NCI-H446 treated with DMSO at 0.1 percent for 48 hours (cell line): ENCODE data around the gene ZNF831.

Source experiments
- DNase-seq: peaks from one replicate; lab custom pipeline; 2025; lab: John Stamatoyannopoulos, UW

Gene ZNF831

DNA sequence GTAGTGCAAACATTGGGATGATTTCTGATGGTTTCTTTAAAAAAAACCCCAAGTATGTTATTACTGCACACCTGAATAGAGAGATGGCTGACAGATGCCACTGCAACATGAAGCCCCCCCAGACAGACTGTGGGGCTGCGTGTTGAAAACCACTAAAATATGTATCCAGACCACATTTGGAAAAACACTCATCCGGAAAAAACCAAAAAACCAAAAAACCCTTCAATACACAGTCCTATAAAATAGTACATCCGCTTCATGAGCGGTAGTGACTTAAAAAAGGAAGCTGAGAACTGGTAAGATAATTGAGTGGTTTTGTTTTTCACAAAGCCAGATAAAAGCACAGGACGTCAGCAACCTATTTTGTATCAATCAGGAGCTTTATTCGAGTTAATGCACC lies 89.7 kb downstream of the ZNF831 start:
- no peak for DNase-seq

DNA sequence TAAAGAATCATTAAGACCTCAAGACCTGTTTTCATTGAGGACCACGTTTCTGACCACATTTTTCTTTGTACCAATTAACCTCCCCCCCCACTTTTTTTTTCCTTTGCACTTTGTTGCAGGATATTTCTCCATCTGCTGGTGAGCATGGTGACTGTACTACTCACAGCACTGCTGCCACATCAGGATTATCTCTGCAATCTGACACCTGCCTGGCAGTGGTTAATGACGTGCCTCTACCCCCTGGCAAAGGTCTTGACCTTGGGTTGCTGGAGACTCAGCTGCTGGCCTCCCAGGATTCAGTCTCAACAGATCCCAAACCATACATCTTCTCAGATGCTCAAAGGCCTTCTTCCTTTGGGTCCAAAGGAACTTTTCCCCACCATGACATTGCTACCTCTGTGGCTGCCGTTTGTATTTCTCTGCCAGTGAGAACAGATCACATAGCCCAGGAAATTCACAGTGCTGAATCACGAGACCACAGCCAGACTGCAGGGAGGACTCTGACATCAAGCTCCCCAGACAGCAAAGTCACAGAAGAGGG lies 90.2 kb downstream of the ZNF831 start:
- DNase-seq: no peak

DNA sequence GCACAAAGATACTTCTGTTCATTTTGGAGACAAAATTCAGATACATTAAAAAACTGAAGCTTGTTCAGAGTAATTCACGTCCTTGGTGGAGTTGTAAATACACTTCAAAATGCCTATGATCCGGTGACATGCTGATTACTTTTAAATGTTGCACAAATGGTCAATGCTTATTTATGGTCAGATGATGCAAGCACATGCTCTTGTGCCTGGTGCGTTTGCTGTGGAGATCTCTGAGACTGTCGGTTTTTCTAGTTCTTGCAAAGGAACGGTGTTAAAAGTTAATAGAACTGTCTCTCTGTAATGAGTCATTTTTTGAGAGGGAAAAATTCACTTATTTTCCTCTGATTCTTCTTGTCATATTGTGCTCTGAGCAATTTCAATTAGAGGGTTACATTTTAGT lies 91.6 kb downstream of the ZNF831 start:
- no peak for DNase-seq

DNA sequence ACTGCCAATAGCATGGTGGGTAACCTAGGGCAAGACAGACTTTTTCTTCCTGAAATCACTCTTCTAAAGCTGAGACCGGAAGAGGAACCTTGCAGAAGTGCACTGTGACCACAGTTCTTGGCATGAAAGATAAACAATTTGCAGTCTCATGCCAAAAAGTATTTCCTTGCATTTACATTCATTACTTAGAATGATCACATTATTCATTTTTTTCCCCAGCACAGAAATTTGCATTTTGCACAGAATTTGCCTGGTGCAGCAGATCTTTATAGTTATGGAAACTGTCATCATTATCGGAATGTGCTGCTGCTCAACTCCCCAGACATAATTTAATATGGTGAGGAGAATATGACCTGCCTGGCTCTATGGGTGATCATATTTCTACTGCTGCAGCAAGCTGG lies 94.6 kb downstream of the ZNF831 start:
- DNase-seq: no peak

DNA sequence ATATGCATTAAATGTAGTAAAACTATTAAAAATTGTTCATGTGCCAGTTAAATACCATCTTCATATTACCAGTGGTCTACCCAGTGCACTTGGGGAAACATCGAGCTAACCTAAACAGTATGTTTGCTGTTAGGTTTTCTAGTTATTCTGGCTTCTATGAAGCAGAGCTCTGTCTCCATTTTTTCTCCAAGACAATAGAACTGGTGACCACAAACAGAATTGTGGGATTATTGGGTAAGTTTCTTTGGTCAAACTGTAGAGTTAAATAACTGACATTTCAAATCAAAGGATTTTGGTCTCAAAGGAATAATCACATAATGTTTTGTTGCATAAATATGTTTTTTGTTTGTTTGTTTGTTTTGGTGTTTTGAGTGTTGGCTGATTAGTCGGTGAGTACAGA lies 96.3 kb downstream of the ZNF831 start:
- no peak for DNase-seq

DNA sequence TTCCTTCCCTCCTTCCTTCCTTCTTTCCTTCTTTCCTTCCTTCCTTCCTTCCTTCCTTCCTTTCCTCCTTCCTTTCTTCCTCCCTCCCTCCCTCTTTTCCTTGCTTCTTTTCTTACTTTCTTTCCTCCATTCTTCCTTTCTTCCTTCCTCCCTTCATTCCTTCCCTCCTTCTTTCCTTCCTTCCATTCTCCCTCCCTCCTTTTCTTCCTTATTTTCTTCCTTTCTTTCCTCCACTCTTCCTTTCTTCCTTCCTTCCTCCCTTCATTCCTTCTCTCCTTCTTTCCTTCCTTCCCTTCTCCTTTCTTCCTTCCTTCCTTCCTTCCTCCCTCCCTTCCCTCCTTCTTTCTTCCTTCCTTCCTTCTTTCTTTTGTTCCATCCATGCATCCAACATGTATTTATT lies 101.7 kb downstream of the ZNF831 start:
- no peak for DNase-seq

DNA sequence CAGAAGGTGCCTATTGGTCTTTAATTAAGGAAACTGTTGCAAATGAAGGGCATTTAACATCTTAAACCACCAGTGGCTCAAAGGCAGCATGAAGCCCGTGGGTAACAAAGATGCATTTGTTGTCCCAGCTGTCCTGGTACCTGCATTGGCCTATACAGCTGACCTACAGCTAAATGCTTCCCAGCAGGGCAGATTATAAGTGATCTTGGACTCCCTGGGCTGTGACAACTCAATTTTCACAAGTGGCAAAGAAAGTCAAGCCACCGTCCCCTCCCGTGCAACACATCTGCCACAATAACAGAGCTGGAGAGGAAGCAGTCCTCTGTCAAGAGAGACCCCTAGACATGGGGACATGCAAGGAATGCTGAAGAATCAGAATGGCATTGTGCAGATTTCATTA lies 105.2 kb downstream of the ZNF831 start:
- DNase-seq: no peak

DNA sequence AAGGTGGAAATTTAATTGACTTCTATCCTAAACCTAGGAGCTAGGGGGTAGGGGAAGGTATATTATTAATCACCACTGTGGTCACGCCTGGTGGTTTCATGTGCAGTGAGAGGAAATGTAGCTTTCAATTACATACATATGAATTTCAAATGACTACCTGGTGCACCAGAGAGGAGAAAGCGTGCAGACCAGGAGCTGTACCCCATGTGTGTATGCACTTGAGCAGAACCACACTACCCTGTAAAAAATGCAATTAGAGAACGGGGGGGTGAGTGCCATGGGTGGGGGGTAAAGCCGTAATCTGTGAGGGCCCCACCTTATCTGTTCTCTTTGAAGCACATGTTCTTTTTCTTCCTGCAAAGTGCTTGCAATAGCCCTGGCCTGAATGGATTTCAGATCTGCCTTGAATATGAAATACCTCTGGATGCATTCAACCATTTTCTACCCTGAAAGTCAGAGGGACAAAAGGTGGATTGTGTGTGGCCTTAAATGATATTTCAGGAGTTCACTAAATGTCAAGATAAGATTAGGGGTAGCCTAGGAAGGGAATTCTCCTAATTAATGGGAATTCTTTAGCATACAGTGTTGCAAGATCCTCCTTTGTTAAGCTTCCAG lies 105.9 kb downstream of the ZNF831 start:
- no peak for DNase-seq

DNA sequence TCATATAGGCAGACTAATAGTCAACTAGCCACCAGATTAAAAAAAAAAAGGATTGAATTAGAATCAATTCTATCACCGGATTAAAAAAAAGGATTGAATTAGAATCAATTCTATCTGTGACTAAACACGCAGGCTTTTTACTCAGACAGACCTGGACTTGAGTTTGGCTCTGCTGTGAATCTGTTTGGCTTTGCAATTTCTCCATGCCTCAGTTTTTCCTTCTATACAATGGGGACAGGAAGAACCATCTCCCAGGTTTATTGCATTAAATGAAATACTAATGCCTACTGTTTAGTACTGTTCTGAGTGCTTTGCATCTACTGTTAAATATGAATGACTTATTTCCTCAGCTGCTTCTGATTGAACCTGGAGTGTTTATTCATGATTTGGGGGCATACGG lies 106.8 kb downstream of the ZNF831 start:
- no peak for DNase-seq

DNA sequence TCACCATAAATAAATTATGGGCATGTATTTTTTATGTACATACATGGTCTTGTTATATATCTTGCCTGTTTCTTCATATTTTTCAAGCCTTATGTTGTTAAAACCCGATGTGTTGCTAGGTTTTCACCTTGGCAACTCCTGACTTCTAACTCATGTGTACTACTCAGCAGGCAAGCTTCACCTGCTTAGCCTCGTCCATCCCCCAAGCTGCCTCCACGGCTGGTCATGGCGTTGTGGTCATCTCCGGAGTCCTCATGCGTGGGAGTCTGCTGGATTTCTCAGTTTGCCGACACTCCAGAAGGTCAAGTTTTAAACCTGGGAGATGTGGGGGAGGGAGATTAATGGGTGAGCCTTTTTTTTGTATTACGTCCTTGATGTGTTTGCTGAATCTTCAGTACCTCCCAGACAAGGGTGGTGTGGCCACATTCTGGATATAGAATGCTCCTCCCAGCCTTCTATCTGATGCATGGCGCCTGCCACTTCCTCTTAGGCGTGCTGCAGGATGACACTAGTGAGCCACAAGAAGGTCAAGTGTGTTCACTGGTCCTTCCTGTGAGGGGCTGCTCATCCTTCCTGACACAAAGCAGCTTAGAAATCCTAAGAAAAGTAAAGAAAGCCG lies 110.2 kb downstream of the ZNF831 start:
- no peak for DNase-seq

DNA sequence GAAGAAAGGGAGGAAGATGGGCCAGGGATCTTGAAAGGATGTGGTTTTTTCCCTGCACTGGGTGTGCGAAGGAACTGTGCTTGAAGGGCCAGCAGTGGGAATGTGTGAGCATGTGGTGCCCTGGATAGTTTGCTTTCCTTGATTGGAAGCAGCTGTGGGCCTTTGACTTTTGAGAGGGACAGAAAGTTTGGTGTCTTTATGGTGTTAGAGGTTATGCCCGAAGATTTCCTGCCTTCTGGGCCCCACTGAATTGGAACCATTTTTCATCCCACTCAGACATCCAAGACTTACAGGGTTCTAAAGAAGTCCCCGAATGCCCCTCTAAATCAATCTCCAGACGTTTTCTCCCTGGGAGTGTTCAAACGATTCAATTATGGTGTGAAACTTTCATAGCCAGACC lies 113.3 kb downstream of the ZNF831 start:
- DNase-seq: no peak

DNA sequence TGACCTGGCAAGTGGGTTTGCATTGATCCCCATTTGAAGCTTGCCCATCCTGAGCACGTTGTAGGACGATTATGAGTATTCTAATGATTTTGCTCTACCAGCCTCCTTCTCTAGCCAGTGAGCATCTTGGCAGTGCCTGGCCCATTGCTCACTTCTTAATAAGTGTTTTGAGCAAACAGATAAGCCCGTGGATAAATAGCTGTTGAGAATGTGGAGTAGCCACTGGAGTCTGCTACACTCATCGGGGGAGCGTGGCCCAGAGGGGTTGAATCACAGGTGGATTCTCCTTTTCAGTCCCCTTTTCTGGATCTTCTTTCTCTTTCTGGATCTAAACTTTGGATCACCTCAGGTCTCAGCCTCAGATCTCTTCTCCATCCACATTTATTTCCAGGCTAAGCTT lies 120.8 kb downstream of the ZNF831 start:
- no peak for DNase-seq

DNA sequence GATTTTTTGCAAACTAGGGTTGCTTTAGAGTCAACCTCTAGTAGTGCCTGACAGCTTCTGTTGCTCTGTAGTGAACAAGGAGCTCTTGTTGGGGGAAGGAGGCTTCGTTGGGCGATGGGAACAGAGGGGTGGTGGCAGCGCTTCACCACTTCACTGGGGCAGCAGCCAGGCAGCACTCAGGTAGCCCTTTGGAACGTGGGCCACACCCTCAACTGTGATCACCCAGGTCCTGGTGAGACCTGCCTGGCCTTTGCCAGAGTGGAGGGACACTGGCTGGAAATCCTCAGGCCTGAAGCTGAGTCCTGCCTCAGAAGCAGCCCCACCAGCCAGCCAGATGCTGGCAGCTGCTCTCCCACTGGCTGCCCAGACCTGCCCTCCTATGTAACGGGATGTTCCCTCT lies 126.4 kb downstream of the ZNF831 start:
- DNase-seq: no peak

DNA sequence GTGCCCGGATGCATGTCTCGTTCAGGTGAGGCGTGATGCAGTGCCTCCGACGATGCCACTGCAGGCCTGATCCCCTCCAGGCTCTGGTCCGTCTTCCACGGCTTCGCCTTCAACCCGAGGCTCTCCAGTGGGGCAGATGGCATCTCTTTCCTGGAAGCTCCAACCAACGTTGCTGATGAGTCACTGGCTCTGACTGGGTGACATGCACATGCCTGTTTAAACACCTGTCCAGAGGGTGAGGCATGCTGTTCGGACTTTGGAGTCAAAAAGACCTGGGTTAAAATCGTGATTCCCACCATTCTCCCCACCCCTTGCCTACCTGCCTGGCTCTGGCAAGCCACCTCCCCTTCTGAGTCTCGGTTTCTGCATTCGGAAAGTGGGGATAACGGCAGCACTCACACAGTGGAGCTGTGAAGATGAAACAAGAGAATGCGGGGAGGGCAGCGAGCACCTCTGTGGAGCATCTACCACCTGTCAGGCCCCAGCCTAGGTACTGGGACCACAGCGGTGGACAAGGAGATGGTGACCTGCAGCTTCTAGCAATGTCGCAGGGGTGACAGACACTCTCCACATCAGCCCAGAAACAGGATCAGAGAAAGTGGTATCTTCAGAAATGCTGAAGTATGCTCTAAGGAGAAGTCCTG lies 128.2 kb downstream of the ZNF831 start:
- peak; percentile 27 for DNase-seq

DNA sequence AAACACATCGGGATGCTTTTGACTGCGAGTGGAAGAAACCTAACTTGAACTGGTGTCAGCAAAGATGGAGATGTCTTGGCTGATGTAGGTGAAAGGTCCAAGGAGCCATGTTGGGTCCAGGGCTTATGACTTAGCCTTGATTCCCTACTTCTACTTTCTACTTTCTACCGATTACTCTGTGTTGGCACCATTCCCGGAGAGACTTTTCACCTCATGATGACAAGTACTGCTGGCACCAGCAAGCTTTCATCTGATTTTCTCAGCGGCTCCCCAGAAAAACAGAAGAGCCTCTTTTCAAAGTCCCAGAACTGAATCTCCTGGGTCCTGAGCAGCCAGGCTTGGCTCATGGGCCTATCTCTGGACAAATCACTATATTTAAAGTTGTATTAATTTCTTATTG lies 131.9 kb downstream of the ZNF831 start:
- no peak for DNase-seq

DNA sequence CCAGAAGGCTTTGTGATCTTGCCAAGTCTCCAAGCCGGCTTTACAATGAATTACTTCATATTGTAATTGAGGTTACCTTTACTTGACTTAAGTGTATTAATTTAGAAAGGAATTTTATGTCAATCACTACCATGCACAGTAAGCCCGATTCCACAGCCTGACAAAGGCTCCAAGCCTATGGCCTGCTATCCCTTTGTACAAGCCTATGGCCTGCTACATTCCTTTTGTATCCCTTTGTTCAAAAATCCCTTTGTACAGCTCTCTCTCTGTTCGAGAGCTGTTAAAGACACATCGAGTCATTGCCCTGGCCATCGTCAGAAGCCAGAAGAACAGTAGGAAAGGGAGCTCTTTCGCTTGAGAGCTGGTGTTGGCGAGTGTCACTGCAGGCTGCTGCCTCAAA lies 134.1 kb downstream of the ZNF831 start:
- no peak for DNase-seq

DNA sequence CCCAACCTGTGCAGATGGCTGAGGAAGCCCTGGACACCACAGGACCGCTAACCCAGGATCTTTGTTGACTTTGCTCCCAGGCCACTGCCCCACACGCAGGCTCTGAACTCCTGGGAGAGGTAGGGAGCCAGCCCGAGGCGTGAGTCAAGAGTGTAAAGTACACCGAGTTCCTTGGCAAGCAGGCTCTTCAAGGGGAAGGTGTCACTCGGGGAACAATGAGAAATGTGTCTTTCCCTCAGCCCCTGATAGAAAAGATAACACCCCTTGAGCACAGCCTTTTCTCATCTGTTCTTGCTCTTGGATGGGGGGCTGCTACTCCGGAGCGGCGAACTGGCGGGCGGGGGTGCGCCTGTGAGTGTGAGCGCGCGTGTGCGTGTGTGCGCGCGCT lies 136.3 kb downstream of the ZNF831 start:
- no peak for DNase-seq

DNA sequence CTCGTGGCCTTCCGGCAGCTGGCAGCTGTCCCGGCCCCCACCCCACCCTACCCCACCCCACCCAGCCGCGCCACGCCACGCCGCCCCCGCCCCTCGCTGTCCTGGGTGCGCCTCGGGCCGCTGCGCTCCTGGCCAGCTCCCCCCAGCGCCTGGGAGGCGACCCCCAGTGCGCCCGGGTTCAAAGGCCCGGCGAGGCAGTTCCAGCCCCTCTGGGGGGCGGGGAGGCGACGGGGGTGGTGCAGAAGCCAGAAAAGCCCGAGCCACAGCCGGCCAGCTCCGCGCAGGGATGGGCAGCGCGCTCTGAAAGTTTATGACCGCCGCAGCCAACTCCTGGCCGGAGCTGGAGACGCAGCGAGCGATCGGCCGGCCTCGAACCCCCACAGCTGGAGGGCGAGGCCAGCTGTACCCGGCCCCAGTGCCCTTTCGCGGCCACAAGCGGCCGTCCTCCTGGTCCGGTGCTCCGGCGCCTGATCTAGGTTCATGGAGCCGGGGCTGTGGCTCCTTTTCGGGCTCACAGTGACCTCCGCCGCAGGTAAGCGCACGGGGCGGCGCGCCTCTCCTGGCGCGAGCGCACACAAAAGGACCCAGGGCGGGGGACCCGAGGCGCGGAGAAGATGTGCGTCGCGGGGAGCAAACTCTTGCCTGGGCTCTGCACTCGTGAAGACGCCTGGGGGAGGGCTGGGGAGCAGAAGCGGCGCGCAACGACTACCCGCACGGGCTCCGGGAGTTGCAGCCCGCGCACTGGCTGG lies 136.9 kb downstream of the ZNF831 start, which contains the start of gene EDN3:
Gene EDN3, plus strand, starts transcription at position 279 of the 749 bp plus-strand sequence. Its CDS starts 202 bp downstream, at position 481.
- DNase-seq: no peak

DNA sequence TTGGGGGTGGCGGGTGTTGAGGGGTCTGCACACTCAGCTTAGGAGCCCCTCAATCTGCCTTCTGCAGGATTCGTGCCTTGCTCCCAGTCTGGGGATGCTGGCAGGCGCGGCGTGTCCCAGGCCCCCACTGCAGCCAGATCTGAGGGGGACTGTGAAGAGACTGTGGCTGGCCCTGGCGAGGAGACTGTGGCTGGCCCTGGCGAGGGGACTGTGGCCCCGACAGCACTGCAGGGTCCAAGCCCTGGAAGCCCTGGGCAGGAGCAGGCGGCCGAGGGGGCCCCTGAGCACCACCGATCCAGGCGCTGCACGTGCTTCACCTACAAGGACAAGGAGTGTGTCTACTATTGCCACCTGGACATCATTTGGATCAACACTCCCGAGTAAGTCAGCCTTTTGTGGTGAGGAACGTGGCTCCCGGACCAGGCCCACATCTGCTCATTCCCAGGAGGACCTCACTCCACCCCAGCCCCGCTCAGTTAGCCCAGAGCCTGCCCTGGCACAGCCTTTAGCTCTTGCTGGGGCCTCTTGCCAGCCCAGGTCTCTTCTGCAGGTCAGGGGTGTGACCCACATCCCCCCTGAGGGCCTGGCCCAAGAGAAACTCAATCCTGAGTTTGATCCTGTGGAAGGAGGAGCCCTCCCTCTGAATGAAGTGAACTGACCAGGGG lies 137.9 kb downstream of the ZNF831 start:
- no peak for DNase-seq

DNA sequence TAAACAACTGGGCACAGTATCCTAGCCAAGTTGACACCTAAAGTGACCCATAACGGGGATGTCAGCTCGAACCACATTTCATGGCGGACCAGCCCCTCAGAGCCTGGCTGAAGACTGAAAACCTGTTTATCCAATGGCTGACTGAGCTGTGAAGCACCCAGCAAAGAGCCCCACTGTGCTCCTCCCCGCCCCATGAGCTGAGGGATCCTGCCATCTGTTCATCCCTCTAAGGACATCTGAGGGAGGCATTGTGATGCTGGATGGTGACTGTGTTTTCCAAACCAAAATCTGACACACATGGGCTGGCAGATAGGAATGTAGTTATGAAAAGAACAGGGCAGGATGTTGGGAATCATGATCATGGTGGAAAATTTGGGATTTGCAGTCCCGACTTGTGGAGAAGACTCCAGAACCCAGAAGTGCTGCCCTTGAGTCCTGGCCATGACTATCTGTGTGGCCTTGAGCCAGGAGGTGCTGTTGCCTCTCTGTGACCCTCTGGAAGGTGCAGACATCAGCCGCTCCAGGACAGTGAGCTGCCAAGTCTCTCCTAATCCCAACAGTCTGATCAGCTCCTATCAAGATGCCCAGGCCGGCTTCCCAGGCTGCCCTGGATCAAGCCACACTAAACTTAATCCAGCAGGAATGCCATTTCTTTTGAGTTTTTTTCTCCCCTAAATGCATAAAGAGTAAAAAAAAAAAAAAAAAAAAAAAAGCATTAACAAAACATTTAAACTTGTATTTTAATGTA lies 142.5 kb downstream of the ZNF831 start:
- DNase-seq: peak; percentile 50

DNA sequence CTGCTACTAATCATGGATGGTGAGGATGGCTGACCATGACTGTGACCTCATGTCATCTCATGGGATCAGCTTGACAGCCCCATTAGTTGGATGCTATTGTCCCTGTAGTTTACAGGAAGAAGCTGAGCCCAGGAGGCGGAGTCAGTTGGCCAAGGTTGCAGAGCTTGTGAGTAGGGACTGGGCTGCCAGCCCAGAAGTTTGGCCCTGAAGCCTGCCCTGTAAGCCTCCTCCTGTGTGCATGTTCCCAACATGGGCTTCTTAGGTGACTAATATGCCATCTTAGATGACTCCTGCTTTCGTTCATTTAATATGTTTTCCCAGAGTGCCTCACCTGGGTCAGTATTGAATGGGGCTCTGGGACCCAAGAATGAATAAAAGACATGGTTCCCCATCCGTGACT lies 143.6 kb downstream of the ZNF831 start:
- peak; percentile 32 for DNase-seq
